Prostate gland (tissue), 2 donors: Measurements from ENCODE around the gene ZNF487.

Experiments used
- POLR2A ChIP-seq: fragments of 450-650 bp; IDR thresholded peaks from one replicate; pipeline ENCODE4 v1.6.1; 2016; ENCODE audit warnings: antibody characterized with exemption, mild to moderate bottlenecking
- POLR2AphosphoS5 ChIP-seq: sonication (generic); formaldehyde crosslinking; IDR thresholded peaks from one replicate; pipeline ENCODE4 v1.6.1; 2017; ENCODE audit warnings: antibody characterized with exemption
- TF ChIP-seq, protein P1 (sequence below), 4 experiments: fragments of 200-600 bp in 2 of 4; fragments of 450-650 bp in 2 of 4; sonication (generic) in 2 of 4; IDR thresholded peaks; 1 replicate in 3 of 4; 2 replicates in 1 of 4; pipeline ENCODE4 v1.5.1; 2016 to 2019; ENCODE audit warnings: antibody characterized with exemption in 4 of 4, mild to moderate bottlenecking in 2 of 4, moderate library complexity in 2 of 4

DNA sequence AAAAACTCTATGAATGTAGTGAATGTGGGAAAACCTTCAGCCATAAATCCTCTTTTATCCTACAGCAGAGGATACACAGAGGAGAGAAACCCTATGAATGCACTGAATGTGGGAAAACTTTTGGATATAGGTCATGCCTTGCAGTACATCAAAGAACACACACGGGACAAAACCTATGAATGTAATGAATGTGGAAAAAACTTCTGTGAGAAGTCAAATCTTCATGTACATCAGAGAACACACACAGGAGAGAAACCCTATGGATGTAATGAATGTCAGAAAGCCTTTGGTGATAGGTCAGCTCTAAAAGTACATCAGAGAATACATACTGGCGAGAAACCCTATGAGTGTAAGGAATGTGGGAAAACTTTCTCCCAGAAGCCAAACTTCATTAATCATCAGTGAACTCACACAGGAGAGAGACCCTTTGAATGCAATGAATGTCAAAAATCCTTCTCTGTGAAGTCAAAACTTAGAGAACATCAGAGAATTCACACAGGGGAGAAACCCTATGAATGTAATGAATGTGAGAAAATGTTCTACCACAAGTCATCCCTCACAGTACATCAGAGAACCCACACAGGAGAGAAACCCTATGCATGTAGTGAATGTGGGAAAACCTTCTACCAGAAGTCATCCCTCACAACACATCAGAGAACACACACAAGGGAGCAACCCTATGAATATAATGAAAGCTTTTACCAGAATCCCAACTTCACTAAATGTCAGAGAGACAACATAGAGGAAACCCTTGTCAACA, 45.6 kb downstream of the ZNF487 start:
- TF ChIP-seq, protein P1, sequence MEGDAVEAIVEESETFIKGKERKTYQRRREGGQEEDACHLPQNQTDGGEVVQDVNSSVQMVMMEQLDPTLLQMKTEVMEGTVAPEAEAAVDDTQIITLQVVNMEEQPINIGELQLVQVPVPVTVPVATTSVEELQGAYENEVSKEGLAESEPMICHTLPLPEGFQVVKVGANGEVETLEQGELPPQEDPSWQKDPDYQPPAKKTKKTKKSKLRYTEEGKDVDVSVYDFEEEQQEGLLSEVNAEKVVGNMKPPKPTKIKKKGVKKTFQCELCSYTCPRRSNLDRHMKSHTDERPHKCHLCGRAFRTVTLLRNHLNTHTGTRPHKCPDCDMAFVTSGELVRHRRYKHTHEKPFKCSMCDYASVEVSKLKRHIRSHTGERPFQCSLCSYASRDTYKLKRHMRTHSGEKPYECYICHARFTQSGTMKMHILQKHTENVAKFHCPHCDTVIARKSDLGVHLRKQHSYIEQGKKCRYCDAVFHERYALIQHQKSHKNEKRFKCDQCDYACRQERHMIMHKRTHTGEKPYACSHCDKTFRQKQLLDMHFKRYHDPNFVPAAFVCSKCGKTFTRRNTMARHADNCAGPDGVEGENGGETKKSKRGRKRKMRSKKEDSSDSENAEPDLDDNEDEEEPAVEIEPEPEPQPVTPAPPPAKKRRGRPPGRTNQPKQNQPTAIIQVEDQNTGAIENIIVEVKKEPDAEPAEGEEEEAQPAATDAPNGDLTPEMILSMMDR (IDR thresholded peaks at IDR 0.05), result no peak
- no peak for TF ChIP-seq POLR2AphosphoS5
- TF ChIP-seq POLR2A, result no peak
